HG03378 (cell line): ENCODE measurements around the gene SEPTIN1.

Source experiments
- ATAC-seq: cut with Tn5 transposase; IDR thresholded peaks from one replicate; pipeline ENCODE4 v1.9.1; 2021; ENCODE audit warnings: mild to moderate bottlenecking, moderate library complexity; ENCODE audit not compliant: unreplicated experiment

SEPTIN1 gene

DNA sequence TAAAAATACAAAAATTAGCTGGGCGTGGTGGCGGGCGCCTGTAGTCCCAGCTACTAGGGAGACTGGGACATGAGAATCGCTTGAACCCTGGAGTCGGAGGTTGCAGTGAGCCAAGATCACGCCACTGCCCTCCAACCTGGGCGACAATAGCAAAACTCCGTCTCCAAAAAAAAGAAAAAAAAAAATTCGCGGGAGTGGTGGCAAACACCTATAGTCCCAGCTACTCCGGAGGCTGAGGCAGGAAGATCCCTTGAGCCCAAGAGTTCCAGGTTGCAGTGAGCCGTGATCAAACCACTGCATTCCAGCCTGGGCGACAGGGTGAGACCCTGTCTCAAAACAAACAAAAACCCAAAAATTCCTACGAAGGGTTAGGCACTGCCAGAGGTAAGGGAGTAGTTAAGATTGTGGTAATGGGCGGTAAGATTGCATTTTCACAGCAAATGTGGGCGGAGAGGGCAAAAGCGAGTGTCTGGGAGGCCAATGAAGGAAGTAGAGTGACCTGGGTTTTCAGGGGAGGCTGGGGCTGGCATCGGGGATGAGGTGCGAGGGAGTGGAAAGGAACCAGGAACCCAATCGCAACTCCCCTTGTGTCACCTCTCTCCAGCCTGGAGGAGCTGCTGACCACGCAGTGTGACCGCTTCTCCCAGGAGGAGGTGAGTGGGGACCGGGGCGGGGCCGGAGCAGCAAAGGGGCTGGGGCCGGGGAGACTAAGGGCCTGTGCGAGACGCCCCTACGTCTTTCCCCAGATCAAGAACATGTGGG is 5.1 kb downstream of the SEPTIN1 start:
- ATAC-seq: no peak

DNA sequence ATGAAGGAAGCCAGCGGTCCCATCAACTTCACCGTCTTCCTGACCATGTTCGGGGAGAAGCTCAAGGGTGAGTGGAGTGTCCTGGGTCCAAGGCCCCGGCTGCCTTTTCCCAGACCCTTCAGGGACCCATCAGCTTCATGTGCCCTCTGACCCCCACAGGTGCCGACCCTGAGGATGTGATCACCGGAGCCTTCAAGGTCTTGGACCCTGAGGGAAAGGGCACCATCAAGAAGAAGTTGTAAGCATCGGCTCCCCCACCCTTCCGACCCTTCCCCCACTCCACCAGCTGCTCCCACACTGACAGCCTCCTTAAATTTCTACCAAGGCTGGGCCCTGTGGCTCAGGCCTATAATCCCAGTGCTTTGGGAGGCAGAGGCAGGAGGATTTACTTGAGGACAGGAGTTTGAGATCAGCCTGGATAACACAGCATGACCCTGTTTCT is 5.9 kb downstream of the SEPTIN1 start:
- no peak for ATAC-seq

DNA sequence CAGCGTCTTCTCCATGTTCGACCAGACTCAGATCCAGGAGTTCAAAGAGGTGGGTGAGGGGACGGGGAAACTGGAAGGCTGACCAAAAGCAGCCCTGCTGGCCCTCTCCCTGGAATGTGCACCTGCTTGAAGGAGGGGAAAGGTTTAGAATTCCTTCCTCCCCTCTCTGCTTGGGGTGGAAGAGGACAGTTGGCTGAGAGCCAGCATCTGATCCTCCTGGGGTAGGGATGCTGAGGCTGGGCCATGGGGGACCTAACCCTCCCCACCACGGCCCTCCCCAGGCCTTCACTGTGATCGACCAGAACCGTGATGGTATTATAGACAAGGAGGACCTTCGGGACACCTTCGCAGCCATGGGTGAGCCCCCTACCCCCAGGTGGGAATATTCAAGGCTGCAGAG is 6.5 kb downstream of the SEPTIN1 start:
- no peak for ATAC-seq

DNA sequence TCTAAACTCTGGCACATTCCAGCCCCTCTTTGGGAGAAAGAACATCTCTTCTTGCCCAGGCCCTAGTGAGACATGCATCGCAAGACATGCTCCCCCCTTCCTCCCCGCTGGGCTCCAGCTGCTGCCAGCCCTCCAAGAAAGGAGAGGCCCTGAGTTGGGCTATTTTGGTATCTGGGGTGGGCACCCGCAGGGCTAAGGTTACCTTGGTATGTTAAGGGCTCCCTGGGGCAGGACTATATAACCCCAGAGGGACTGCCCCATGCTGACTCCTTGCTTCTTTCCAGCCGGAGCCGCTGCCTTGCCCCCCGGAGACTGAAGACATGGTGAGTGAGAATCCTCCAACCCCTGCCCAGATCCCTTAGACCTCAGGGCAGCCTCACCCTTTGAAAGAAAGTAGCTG is 7.8 kb downstream of the SEPTIN1 start, which contains the start of gene MYL11:
Gene MYL11, plus strand, starts transcription at position 265 of the 400 bp plus-strand sequence. Its CDS starts 56 bp downstream, at position 321.
- ATAC-seq: no peak

DNA sequence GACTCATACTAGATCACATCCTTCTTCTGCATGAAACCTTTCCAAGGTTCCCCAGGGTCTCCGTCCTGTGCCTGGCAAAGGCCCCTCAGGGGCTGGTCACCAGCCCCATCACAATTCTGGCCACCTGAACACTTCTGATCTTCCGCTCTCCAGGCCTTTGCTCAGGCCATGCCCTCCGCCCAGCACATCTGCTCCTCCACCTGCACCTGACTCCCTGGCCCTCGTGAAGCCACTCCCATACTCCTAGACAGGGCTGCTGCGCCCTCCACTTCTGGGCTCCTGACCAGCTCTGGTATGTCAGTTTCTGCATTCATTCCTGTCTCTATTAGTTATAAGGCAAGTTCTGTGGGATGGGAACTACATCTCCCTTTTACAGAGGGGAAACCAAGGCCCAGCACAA is 9.6 kb downstream of the SEPTIN1 start:
- no peak for ATAC-seq

DNA sequence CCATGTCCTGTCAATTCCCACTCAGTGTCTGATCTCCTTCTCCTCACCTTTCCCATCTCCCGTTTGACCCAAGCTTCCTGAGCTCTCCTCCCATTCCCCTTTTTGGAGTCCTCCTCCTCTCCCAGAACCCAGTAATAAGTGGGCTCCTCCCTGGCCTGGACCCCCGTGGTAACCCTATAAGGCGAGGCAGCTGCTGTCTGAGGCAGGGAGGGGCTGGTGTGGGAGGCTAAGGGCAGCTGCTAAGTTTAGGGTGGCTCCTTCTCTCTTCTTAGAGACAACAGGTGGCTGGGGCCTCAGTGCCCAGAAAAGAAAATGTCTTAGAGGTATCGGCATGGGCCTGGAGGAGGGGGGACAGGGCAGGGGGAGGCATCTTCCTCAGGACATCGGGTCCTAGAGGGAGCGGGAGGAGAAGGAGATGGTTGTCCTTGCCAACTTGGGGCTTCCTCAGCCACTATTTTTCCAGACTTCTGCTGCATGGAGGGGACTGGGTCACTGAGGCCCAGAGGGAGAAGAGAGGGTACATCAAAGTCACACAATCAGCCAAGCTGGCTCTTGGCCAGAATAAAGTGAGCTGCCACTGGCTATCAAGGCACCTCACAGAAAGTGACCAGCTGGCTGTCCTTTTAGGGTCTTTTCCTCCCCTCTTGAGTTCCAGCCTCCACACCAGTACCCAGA is 10.2 kb downstream of the SEPTIN1 start:
- no peak for ATAC-seq

DNA sequence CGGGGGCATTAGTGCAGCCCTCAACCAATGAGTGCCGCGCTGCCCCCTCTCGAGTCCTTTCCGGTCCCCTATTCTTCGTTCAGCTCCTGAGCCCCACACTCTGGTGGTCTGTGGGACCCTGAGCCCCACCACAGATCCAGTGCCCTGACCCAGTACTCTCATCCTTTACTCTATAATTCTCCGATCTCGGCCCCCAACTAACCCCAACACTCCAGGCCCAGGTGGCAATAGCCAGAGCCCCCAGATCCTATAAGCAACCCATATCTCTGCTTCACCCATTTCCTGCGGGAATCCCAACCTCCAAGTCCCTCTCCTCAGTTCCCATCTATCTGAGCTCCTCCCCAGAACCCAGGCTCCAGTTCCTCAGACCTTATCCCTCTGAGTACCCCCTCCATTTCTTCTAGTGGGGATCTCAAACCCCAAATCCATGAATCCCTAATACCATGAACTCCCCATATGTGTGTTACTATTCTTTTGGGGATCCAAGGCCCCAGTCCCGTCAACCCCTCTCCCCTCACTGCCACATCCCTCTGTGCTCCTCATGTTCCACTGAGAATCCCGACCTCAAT is 11.0 kb downstream of the SEPTIN1 start:
- no peak for ATAC-seq

DNA sequence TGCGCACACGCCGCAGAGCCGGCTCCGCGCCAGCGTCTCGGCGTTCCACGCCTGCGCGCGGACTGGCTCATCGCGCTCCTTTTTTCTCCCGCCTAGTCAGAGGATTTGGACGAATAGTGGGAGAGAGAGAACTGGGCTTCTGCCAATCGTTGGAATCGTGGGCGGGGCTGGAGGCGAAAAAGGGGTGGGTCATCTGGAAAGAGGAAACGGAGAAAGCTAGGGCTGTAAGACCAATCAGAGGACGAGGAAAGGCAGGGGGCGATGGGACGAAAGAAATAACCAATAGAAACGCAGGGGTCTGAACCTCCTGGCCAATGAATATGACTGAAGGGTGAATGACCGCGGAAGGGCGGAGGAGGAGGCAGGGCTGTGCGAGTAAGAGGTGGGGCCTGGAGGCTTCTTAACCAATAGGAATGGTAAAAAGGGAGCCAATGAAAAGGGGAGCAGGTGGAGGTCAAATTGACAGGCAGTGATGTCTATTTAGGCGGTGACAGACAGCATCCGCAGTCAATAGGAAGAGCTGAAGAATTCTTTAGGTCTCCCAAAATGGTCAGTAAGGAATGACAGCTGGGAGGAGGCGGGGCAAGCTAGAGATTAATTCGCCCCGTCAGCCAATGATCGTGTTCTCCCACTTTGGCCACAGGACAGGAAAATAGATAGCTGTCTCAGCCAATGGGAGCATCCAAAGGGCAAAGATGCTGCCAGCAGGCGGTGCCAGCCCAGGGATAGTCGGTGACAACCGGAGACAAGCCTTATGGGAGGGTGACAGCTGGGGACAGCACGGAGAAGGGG is 11.7 kb downstream of the SEPTIN1 start, which contains the start of gene TBC1D10B:
Gene TBC1D10B, minus strand, starts transcription at position 39 of the 792 bp plus-strand sequence. CDS start 311 bp downstream, outside the sequence.
- ATAC-seq: peak; percentile 80

DNA sequence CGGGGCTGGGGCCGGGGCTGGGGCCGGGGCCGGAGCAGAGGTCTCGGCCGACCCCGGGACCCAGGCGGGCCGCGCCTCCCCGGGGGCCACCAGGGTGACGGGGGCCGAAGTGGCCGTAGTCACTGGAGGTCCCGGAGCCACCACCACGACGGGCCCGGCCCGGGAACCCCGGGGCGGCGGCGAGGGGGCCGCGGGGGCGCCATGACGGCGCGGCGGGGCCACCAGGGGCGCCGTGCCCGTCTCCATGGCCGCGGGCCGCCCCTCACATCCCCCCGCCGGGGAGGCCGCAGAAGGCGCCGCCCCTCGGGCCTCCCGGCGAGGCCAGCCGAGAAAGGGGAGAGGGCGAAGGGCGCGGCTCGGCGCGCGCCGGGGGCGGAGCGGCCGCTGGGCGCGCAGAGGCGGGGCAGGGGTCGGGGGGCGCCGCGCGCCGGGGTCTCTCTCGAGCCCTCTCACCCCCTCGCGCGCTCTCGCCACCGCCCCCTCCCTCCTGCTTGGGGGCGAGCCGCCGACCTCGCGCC is 12.4 kb downstream of the SEPTIN1 start:
- ATAC-seq: no peak

DNA sequence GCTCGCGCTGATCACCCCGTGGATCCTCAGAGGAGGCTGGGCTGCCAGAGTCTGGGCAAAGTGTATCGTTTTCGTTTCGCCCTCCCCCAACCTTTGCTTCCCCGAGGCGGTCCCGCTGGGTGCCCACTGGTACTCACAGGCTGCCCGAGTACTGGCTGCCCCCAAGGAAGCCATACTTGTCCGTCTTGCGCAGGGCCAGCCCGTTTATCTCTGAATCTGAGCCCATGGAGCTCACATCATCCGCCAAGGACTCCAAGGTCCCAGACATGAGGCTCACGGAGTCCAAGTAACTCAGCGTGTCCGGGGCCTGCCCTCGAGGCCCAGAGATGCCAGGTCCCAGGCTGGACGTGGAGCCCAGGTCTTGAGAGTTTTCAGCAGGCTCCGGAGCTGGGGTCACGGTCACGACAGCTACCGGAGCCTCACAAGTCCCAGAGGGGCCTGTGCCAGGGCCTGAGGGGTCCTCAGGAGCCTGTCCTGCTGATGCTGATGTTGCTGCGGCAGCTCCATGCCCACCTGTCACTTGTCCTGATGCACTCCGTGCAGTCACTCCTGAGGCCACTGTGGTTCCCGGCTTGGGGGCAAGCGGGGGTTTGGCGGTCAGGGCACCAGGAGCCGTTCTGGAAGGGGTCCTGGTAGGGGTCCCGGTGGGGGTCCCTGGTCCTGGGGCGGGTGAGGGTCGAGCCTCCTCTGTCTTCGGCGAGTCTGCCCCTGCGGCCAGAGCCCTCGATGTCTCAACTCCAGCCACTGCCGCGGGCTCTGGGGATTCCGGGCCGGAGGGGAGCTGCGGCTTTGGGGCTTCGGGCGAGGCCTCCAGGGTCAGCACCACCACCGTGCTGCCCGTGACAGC is 13.0 kb downstream of the SEPTIN1 start:
- ATAC-seq: no peak

DNA sequence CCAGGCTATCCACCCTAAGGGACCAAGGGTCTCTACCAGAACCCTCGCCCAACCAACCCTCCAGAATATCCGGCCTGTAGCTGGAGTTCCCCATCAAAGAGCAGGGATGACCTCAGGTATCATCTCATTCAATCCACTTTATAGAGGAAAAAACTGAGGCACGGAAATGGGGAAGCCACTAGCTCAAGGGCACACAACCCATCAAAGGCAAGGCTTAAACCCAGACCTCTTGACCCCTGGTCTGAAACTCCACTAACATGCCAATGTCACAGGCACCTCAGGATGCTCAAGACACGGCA is 13.6 kb downstream of the SEPTIN1 start:
- ATAC-seq: no peak

DNA sequence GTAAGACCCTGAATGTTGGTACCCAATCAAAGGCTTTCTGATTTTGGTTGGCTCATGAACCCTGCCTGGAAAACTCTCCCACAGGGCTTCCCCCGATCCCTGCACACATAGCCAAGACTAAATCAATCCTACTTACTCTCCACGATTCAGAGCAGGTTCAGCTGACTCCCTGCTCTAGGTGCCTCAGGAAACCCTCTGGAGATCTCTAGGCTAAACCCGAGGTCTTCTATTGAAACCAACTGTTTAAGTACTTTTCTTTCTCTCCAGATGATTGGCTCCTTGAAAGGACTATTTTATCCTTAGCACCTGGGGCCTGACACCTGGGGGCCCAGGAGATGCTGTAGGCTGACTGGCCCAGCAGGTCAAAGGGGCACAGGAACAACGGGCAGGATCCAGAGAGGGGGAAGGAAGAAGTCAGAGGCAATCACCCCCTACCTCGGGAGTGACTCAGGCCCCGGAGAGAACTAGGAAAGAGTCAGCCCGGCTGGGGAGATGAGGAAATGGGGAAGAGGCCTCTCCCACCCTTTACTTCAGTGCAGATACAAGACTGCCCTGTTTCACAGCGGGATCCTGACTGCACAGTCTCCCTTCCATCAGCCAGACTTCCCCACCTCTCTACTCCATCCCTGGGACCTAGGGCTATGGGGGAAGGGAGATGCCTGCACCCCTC is 14.1 kb downstream of the SEPTIN1 start:
- no peak for ATAC-seq

DNA sequence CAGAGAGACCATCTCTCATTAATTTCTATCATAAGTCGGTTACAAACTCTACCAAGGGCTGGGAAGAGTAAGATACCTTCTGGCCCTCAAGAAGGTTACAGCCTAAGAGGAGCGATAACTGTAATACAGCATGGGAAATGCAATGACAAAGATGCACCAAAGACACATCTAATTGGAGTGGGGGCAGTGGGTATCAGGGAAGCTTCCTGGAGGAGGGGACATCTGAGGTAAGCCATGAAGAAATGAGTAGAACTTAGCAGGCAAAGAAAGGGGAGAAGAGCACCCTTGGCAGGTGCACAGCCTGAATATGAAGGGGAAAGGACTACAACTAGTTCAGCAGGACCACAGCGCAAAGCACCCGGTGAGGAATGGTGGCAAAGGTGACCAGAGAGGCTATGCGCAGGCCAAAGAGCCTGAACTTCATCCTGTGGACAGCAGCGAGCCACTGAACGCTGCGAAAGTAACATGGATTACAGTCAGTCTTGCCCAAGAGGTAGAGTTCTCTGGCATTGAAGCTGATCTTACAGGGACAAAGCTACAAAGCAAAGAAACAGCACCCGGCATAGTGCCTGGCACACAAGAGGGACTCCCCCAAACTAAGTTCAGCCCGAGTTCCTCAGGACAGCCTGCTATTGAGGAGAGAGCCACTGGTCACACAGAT is 14.9 kb downstream of the SEPTIN1 start:
- no peak for ATAC-seq

DNA sequence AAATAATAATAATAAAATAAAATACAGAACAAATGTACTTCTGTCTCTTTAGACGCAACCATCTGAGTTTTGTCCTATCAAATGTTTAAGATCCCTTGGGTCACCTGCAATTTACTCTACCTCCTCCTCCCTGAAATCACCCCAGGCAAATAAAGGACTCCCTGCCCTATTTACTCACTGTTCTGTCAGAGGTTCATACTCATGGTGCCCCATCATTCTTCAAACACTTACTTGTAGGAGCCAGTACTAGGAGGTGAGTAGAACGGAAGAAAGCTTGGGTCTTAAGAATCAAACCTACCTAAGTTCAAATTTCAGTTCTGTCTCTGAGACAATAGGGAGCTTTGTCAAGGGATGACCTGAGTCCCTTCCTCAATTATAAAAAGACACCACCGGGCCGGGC is 15.8 kb downstream of the SEPTIN1 start:
- no peak for ATAC-seq

DNA sequence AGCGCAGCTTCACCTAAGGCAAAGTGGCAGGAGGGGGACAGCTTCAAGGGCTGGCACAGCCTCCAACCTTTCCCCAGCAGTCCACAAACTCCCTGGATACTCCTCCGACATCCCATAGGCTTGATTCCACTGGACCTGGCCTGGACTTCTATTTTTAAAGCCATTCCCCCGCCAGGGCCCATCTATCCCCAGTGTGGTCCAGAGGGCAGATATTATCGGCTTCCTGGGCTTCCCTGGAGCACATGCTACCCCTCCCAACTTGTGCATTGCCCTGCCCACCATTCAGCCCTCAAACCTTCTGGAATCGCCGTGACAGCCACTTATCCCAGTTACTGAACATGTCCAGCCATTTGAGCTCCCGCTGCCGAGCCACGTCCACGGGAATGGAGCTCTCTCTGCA is 17.2 kb downstream of the SEPTIN1 start:
- ATAC-seq: no peak

DNA sequence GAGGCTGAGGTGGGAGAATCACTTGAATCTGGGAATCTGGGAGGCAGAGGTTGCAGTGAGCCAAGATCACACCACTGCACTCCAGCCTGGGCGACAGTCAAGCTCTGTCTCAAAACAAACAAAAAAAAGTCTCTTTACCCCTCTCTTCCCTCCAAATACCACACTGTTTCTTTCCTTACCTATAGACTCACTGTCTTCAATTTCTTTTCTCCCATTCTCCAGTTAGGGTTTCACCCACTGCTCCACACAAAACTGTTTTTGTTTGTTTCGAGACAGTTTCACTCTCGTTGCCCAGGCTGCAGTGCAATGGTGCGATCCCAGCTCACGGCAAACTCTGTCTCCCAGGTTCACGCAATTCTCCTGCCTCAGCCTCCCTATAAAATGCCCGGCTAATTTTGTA is 21.2 kb downstream of the SEPTIN1 start:
- ATAC-seq: no peak

DNA sequence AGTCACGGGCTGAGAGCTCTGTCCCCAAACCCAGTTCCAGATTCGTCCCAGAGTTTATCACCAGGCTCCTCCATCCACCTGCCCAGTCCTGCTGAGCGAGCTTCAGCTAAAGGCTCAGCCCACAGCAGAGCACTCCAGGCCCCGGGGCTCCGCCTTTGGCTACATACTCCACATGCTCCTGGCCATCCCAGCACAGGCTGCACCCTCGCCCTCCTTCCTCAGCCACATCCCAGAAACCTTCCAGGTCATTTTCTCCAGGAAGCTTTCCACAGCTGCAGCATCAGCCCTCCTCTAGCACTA is 22.5 kb downstream of the SEPTIN1 start:
- no peak for ATAC-seq

DNA sequence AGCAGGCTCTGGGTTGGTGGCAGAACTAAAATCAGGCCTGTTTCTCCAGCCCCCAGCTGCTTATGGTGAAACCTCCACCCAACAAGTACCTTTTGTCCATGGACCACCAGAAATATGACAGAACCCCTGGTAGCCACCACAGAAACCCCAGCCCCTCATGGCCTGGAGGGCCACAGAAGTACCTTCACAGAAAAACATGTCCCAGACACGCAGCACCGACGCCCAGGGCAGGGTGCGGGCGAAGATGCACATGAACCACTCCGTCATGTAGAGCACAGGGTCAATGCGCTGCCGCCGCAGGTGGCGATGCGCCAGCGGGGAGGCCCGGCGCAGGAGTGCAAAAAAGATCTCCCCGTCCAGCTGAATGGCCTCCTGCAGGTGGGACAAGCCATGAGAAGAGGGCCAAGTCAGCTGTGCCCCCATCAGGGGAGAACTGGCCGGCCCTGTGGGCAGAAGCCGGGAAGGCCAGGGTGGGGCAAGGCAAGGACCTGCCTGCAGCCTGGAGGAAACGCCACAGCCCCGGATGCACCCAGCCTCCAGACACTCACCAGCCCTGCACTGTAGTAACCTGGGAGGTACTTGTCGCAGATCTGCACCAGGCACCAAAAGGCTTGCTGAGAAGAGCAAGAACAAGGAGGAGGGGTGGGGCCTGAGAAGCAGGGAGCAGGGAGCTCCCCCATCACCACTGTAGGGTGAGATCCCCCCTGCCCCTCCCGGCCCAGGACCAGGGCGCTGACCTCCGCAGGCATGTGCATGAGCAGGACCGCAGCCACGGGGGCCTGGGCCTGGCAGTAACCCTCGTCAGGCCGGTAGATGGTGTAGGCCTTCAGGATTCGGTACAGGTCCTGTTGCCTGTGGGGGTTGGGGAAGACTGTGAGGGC is 23.1 kb downstream of the SEPTIN1 start:
- no peak for ATAC-seq
